H1 (cell line): ENCODE measurements around the gene CST8. TPM values are rescaled to one million over a fixed set of nuclear protein-coding genes. Genes with fewer than 3 reads are reported as not detected.

Experiments
- CHD7 ChIP-seq: fragments of 300-600 bp; sonication (generic); IDR thresholded peaks from 2 replicates; pipeline ENCODE4 v1.7.1; 2012; ENCODE audit warnings: low read length, moderate library complexity, mild to moderate bottlenecking, inconsistent platforms; ENCODE audit not compliant: insufficient replicate concordance
- CTCF ChIP-seq, 3 experiments: IDR thresholded peaks; 1 replicate in 2 of 3; 2 replicates in 1 of 3; pipeline versions ENCODE4 v1.5.1 to v1.6.1; 2011; ENCODE audit warnings: low read length in 3 of 3, mild to moderate bottlenecking in 3 of 3, inconsistent platforms in 2 of 3, low read depth in 1 of 3, moderate library complexity in 1 of 3; ENCODE audit not compliant: insufficient read depth in 1 of 3; ENCODE audit errors: control extremely low read depth in 1 of 3
- EGR1 ChIP-seq: IDR thresholded peaks from 2 replicates; pipeline ENCODE4 v1.6.1; 2011; ENCODE audit warnings: low read depth, low read length, borderline replicate concordance
- GABPA ChIP-seq: IDR thresholded peaks from 2 replicates; pipeline ENCODE4 v1.6.1; 2011; ENCODE audit warnings: mild to moderate bottlenecking, low read length, moderate library complexity, borderline replicate concordance; ENCODE audit not compliant: insufficient read depth
- PHF8 ChIP-seq: fragments of 200-600 bp; sonication (generic); conservative IDR thresholded peaks from 2 replicates; pipeline ENCODE4 v1.7.1; 2012; ENCODE audit warnings: low read depth, mild to moderate bottlenecking, inconsistent platforms, low read length, moderate library complexity
- TEAD4 ChIP-seq: IDR thresholded peaks from 2 replicates; pipeline ENCODE4 v1.6.1; 2012; ENCODE audit warnings: low read depth, low read length, inconsistent platforms, mixed read lengths
- polyA plus RNA-seq, 7 experiments: library from polyadenylated mRNA; depleted of rRNA in 3 of 7; stranded (reverse) in 5 of 7; unstranded in 2 of 7; fragments of >200 nt in 5 of 7; fragments of 200-250 nt in 2 of 7; gene quantifications; 1 replicate in 5 of 7; 2 replicates in 1 of 7; 4 replicates in 1 of 7; pipeline versions ENCODE4 v1.2.1 to v1.2.3, GENCODE V29; 2011 to 2013; ENCODE audit warnings: missing spikeins in 2 of 7, mixed read lengths in 2 of 7
- total RNA-seq: library from RNA; stranded (reverse); fragmentation: NEBNext Ultra II Directional; extraction: Animal tissue kit (Norgen Biotek cat#: 25700); gene quantifications from 2 replicates; pipeline ENCODE4 v1.2.1, GENCODE V29; 2021

The CST8 gene
- total and polyA plus RNA-seq, 2 of the 8 experiments (the other 6 are each of a cell fraction or from before 2014, with no cell fraction given), result not detected

- TF ChIP-seq CHD7 (no peak), GABPA (no peak), CTCF (IDR thresholded peaks at IDR 0.05; ENCODE audit: control extremely low read depth in 1 of 3, insufficient read depth in 1 of 3, low read depth in 1 of 3, low read length in 3 of 3) (no peak), PHF8 (no peak), TEAD4 (no peak), EGR1 (no peak)
These were observed 45.2 kb upstream of the CST8 start (continued) for GRCh38 chr20:23445596-23446217.
